ENCODE results near the gene COL13A1.

DNA sequence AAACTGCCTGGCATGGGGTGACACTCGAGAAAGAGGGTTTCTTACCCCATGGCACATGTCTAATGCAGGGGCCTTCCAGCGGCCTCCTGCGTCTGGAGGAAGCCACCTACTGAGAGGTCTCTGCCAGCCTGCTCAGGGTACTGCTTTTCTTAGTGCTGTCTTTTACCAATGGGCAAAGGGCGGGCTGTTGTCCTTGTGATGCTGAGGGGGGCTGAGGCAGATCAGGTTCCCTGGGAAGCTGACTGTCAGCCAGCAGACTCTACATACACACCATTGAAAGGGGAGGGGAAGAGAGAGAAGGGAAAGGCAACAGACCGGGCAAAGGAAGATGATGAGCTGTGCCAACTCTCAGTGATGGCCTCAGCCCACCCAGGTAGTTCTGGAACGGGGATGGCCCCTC, 48.7 kb downstream of the COL13A1 start:
- TF ChIP-seq CTCF (IDR thresholded peaks at IDR 0.05 in 4 of 5, conservative IDR thresholded peaks at IDR 0.05 in 1 of 5) (no peak), POLR2A (IDR thresholded peaks at IDR 0.05) (no peak)
